ENCODE results near the gene PLEKHB2.

GRCh38 chr2:131146231-131146630 is 41.1 kb downstream of the PLEKHB2 start:
- TF ChIP-seq EP300 (IDR thresholded peaks at IDR 0.05; ENCODE audit: borderline replicate concordance in 1 of 2, low read depth in 1 of 2, low read length in 1 of 2) = no peak
- no peak for TF ChIP-seq SMC3 (IDR thresholded peaks at IDR 0.05; ENCODE audit: low read depth, low read length)
- TF ChIP-seq, protein P1, sequence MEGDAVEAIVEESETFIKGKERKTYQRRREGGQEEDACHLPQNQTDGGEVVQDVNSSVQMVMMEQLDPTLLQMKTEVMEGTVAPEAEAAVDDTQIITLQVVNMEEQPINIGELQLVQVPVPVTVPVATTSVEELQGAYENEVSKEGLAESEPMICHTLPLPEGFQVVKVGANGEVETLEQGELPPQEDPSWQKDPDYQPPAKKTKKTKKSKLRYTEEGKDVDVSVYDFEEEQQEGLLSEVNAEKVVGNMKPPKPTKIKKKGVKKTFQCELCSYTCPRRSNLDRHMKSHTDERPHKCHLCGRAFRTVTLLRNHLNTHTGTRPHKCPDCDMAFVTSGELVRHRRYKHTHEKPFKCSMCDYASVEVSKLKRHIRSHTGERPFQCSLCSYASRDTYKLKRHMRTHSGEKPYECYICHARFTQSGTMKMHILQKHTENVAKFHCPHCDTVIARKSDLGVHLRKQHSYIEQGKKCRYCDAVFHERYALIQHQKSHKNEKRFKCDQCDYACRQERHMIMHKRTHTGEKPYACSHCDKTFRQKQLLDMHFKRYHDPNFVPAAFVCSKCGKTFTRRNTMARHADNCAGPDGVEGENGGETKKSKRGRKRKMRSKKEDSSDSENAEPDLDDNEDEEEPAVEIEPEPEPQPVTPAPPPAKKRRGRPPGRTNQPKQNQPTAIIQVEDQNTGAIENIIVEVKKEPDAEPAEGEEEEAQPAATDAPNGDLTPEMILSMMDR (IDR thresholded peaks at IDR 0.05) = no peak
- TF ChIP-seq, protein P2, sequence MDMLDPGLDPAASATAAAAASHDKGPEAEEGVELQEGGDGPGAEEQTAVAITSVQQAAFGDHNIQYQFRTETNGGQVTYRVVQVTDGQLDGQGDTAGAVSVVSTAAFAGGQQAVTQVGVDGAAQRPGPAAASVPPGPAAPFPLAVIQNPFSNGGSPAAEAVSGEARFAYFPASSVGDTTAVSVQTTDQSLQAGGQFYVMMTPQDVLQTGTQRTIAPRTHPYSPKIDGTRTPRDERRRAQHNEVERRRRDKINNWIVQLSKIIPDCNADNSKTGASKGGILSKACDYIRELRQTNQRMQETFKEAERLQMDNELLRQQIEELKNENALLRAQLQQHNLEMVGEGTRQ (IDR thresholded peaks at IDR 0.05; ENCODE audit: borderline replicate concordance, low read depth, low read length) = no peak
- TF ChIP-seq, protein P3, sequence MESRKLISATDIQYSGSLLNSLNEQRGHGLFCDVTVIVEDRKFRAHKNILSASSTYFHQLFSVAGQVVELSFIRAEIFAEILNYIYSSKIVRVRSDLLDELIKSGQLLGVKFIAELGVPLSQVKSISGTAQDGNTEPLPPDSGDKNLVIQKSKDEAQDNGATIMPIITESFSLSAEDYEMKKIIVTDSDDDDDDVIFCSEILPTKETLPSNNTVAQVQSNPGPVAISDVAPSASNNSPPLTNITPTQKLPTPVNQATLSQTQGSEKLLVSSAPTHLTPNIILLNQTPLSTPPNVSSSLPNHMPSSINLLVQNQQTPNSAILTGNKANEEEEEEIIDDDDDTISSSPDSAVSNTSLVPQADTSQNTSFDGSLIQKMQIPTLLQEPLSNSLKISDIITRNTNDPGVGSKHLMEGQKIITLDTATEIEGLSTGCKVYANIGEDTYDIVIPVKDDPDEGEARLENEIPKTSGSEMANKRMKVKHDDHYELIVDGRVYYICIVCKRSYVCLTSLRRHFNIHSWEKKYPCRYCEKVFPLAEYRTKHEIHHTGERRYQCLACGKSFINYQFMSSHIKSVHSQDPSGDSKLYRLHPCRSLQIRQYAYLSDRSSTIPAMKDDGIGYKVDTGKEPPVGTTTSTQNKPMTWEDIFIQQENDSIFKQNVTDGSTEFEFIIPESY (IDR thresholded peaks at IDR 0.05; ENCODE audit: borderline replicate concordance, low read depth) = no peak
- no peak for TF ChIP-seq REST (IDR thresholded peaks at IDR 0.05; ENCODE audit: low read depth, low read length)
